ES-I3 (cell line): ENCODE measurements around the gene TUFT1.
"Not testable (repeated sequence)": the region's sequence is repeated elsewhere in the genome, so short reads cannot be mapped to it uniquely, and the experiment has no call there.

ENCODE experiments used
- H3K36me3 ChIP-seq: 2 replicates; pipeline ENCODE4 v1.6.1; 2013; ENCODE audit warnings: mild to moderate bottlenecking, low read length, control low read depth, moderate library complexity; ENCODE audit not compliant: insufficient read depth
- H3K4me1 ChIP-seq: 2 replicates; pipeline ENCODE4 v1.6.1; 2013; ENCODE audit warnings: mild to moderate bottlenecking, control low read depth, low read length; ENCODE audit not compliant: insufficient read depth
- H3K9ac ChIP-seq: 2 replicates; pipeline ENCODE4 v1.6.1; 2013; ENCODE audit warnings: low read depth, mild to moderate bottlenecking, low read length, moderate library complexity
- H3K9me3 ChIP-seq: 2 replicates; pipeline ENCODE4 v1.6.1; 2013; ENCODE audit warnings: mild to moderate bottlenecking, low read length, moderate library complexity; ENCODE audit not compliant: control insufficient read depth, insufficient read depth

The TUFT1 gene

GRCh38 chr1:151618003-151618402 lies 77.9 kb downstream of the TUFT1 start:
- peaks cover 24% of the 10 kb centered on the region for H3K4me1 ChIP-seq

GRCh38 chr1:151618470-151618869 lies 78.4 kb downstream of the TUFT1 start:
- Histone ChIP-seq H3K36me3 (peaks cover 3% of the 10 kb centered on the region; the same call in 1 of the 2 replicates), H3K9me3 (no peaks in the 10 kb centered on the region), H3K9ac (no peak overlapping the region), H3K4me1 (peaks cover 24% of the 10 kb centered on the region)

More at GRCh38 chr1:151618003-151618402, 77.9 kb downstream of the TUFT1 start:
- Histone ChIP-seq H3K36me3 (peaks cover 3% of the 10 kb centered on the region; the same call in 1 of the 2 replicates), H3K9ac (no peak overlapping the region), H3K9me3 (no peaks in the 10 kb centered on the region)

GRCh38 chr1:151618996-151619395 lies 78.9 kb downstream of the TUFT1 start:
- not testable (repeated sequence) for H3K36me3 ChIP-seq, H3K9me3 ChIP-seq, H3K9ac ChIP-seq
- peaks cover 20% of the 10 kb centered on the region for H3K4me1 ChIP-seq

GRCh38 chr1:151619489-151620093 lies 79.5 kb downstream of the TUFT1 start:
- Histone ChIP-seq H3K9ac (no peak overlapping the region), H3K4me1 (peaks cover 19% of the 10 kb centered on the region), H3K9me3 (no peaks in the 10 kb centered on the region), H3K36me3 (peaks cover 3% of the 10 kb centered on the region; the same call in 1 of the 2 replicates)

- H3K36me3 ChIP-seq, result no peaks in the 10 kb centered on the region
- H3K9ac ChIP-seq, result no peak overlapping the region
- no peaks in the 10 kb centered on the region for H3K9me3 ChIP-seq
- H3K4me1 ChIP-seq, result peaks cover 19% of the 10 kb centered on the region
Observed at GRCh38 chr1:151620286-151620685, 80.2 kb downstream of the TUFT1 start.

- no peak overlapping the region for H3K9ac ChIP-seq
- peaks cover 19% of the 10 kb centered on the region for H3K4me1 ChIP-seq
- no peaks in the 10 kb centered on the region for H3K9me3 ChIP-seq
- no peaks in the 10 kb centered on the region for H3K36me3 ChIP-seq
Observed at GRCh38 chr1:151621351-151621750, 81.2 kb downstream of the TUFT1 start.

- Histone ChIP-seq H3K9me3 (no peaks in the 10 kb centered on the region), H3K4me1 (peaks cover 8% of the 10 kb centered on the region), H3K9ac (no peak overlapping the region), H3K36me3 (no peaks in the 10 kb centered on the region)
Observed at GRCh38 chr1:151624783-151625182, 84.7 kb downstream of the TUFT1 start.

GRCh38 chr1:151626740-151627334 lies 86.7 kb downstream of the TUFT1 start:
- no peaks in the 10 kb centered on the region for H3K36me3 ChIP-seq
- H3K4me1 ChIP-seq, result no peaks in the 10 kb centered on the region
- no peak overlapping the region for H3K9ac ChIP-seq
- no peaks in the 10 kb centered on the region for H3K9me3 ChIP-seq

- H3K9ac ChIP-seq, result no peak overlapping the region
- no peaks in the 10 kb centered on the region for H3K4me1 ChIP-seq
- H3K36me3 ChIP-seq, result no peaks in the 10 kb centered on the region
- no peaks in the 10 kb centered on the region for H3K9me3 ChIP-seq
Observed at GRCh38 chr1:151629278-151629677, 89.2 kb downstream of the TUFT1 start.
